UCSD-AML1 (cell line): Measurements from ENCODE around the gene ANKRD33B.
"Not testable (repeated sequence)": the region's sequence is repeated elsewhere in the genome, so short reads cannot be mapped to it uniquely, and the experiment has no call there.

Experiments
- DNase-seq: peaks from one replicate; lab custom pipeline; 2025; ENCODE audit not compliant: unreplicated experiment; lab: John Stamatoyannopoulos, UW

ANKRD33B gene

DNA sequence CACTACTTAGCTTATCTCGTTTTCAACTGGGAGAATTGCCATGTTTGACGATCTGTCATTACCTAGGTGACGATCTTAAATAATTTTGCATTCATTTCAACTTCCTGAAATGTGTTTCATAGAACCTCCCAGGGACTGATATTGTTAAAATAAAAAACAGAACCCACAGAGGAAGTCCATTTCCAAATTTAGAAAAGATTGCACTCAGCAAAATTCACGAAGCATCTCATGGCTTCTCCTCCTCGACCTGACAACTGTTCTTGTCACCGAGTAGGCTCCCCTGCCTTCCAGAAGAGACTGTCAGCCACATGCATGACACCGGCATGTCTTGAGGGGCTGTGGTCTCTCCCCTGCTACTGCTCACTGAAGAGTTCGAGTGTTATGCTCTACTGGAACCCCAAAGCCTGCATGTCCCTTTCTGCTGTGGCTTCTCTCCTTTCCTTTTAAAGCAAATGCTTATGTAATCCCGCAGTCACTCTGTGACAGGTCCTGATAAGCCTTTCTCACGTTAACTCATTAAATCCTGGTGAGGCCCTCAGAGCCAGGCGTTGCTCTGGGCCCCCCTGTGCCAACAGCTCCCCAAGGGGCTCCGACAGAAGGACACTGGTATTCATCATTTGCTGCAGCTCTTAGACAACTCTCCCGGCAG is 26.8 kb upstream of the ANKRD33B start:
- peak; percentile 58 for DNase-seq

DNA sequence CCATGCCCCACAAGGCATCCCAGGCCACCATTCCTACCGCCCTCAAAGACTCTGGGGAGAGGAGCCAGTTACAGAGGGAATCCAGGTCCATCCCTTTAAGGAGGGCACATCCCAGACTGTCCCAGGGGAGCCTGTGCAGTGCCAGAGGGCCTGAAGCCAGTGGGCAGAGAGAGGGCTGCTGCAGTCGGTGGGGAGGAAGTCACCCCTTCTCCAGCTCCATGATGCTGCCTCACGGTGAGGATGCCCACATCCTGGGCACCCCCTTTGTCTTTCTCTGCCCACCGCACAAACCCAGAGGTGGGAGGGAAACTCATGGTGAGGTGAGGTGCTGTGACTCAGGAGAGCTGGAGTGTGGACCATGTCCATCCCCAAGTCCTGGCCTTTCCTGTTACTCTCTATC is 26.2 kb upstream of the ANKRD33B start:
- DNase-seq: no peak

DNA sequence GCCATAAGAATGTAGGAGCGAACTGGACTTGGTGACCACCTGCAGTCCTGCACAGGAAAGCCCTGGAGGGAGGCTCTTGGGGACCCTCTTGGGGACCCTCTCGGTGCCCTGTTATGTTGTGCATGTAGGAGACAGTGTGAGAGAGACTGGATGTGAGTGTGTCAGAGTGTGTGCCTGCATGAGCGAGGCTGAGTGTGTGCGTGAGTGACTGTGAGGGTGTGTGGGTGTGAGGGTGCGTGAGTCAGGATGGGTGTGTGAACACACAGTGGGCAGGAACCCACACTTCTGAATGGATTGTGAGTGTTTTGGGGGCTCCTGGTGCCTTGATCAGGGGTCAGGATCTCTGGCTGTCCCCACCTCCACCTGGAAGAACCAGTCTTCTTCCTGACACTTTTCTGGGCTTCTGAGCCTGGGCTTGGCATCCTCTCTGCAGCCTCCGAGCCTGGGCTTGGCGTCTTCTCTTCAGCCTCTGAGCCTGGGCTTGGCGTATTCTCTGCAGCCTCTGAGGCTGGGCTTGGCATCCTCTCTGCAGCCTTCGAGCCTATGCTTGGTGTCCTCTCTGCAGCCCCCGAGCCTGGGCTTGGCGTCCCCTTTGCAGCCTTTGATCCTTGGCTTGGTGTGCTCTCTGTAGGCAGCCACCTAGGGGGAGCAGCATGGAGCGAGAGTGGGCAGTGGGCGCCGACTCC is 25.6 kb upstream of the ANKRD33B start:
- DNase-seq: no peak

DNA sequence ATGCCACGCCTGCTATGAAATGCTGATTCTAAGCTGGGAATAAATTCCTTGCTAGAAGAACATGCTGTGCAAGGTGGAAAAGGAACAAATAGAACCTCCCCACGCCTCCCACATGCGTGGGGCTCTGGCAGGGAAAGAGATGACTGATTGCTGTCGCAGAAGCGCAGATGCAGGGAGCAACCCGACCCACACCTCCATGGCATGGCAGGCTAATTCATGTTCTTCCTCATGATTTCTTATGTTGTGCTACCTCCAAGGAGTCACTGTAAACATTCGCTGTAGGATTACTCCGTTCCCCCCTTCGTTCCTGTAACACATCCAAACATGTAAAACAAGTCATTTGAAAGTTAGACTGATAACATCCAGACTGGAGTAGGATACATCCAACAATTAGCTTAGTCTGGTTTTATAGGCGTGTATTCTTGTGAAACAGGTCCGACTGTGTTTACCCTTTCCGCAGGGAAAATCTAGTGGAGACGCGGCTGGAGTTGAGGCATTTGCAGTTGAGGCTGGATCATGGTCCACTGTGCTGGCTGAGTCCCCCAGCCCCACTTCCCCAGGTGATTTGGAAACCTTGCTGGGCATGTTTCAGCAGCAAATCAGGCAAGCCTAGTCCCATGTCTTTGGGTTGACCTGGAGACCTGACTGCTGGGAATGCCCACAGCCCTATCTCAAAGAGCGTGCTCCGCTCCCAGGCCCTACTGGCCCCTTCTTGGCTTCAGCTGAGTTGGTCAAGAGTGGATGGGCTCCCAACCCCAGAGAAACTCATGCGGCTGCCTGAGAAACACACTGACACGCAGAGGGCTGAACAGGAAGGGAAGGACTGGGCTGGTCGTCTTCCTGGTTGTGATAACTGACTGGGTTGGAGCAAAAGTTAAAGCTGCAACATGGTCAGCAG is 24.8 kb upstream of the ANKRD33B start:
- no peak for DNase-seq

DNA sequence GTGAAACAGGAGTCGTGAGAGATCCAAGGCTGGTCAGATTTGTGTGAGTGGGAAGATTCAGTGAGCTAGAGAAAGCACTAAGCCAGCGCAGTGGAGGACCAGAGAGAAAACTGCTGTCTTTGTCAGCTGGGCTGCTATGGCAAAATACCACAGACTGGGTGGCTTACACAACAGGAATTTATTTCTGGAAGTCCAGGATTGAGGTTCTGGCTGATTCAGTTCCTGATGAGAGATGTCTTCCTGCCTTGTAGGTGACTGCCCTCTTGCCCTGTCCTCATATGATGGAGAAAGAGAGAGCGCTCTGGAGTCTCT is 24.2 kb upstream of the ANKRD33B start:
- no peak for DNase-seq

DNA sequence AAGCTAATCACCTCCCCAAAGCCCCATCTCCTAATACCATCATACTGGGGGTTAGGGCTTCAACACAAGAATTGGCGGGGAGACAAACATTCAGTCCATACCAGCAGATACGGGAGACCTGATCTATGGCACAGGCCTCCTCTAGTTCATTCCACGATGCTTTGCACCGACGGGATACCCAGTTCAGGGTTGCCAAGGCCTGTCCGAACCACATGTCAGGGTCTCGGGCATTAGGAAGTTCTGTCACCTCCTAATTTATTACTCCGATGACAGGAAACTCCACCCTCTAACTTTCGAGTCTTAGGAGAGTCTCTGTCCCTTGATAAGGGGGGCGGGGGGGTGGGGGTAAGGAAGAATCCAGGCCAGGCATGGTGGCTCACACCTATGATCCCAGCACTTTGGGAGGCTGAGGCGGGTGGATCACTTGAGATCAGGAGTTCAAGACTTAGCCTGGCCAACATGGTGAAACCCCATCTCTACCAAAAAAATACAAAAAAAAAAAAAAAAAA is 23.8 kb upstream of the ANKRD33B start:
- no peak for DNase-seq

DNA sequence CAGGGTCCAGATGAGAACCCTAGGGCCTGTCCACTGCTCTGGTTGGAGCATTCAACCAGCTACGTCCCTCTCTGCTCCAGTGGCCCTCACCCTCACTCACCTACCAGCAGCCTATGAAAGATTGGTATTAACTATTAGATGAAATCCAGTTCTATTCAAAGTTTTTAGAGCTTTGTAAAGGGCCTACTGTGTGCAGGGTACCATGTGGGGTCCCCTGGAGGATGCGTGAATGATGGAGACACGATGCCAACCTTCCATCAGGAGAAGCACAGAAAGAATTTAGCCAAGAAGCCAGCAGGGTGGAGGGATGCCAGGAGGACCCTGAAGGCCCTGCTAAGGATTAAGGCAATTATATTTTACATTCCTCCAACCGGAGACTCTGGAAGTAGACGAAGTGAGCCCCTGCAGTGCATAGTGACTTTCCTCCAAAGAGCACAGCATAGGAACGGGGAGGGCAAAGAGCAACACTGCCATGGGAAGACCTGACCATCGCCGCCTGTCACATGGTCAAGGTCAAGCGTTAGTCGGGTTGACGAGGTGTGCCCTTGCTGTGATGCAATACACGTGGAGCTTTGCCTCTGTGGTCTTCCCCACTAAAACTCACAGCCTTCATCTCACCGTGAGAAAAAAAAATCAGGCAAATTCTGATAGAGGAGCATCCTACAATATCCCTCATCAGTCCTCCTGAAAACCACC is 22.8 kb upstream of the ANKRD33B start:
- no peak for DNase-seq

DNA sequence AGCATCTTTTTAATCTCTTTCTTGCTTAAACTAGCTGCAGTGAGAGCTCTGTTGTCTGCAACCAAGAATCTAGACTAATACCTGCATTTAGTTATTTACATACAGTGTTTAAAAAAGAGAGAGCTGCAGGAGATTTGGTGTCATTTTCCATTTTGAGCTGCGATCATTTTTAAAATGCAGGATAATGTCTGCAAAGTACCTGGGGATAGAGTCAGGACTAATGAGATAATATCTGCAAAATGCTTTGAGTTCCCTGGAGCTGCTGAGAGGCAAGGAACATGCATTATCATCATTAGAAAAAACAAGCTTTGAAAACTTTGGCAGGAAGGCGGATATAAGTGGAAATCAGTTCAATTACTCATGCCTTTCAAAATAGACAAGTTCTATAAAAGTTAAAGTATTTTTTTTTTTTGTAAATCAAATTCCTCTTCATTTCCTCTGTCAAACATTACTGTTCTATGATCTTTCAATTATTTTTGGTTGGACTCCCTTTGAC is 21.8 kb upstream of the ANKRD33B start:
- no peak for DNase-seq

DNA sequence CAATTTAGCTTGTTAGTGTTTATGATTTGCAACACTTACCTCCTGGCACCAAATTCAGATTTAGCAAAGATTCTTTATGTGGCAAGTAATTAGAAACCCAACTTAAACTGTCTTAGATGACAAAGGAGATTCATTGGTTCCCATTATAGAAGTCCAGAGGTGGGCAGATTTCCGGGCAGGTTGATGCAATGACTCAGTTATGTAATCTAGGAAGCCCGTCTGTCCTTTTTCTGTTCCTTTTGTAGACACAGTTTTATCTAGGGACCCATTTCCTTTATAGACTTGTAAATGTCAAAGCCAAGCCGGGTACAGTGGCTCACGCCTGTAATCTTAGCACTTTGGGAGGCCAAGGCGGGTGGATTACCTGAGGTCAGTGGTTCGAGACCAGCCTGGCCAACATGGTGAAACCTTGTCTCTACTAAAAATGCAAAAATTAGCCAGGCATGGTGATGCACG is 20.3 kb upstream of the ANKRD33B start:
- DNase-seq: no peak

DNA sequence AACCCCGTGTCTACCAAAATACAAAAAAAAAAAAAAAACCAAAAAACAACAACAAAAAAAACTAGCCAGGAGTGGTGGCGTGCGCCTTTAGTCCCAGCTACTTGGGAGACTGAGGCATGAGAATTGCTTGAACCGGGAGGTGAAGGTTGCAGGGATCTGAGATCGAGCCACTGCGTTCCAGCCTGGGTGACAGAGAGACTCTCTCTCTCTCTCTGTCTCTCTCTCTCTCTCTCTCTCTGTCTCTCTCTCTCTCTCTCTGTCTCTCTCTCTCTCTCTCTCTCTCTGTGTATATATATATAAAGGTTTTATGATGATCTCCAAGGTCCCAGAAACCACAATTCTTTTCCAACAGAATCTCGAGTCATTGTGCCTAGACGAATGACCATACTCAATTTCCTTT is 18.8 kb upstream of the ANKRD33B start:
- DNase-seq: no peak

DNA sequence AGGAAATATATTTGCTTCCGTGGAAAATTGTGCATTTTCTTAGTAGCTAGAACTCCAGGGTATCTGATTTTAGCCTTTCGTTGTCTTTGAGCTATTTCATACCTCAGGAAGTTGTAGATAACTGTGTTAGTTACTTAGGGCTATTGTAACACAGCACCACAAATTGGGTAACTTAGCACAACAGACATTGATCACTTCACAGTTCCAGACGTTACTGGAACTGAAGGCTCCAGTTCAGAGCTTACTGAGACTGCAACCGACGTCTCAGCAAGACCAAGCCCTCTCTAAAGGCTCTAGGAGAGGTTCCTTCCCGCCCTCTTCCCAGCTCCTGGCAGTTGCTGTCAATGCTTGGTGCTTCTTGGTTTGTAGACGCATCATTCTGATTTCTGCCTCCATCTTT is 17.7 kb upstream of the ANKRD33B start:
- no peak for DNase-seq

DNA sequence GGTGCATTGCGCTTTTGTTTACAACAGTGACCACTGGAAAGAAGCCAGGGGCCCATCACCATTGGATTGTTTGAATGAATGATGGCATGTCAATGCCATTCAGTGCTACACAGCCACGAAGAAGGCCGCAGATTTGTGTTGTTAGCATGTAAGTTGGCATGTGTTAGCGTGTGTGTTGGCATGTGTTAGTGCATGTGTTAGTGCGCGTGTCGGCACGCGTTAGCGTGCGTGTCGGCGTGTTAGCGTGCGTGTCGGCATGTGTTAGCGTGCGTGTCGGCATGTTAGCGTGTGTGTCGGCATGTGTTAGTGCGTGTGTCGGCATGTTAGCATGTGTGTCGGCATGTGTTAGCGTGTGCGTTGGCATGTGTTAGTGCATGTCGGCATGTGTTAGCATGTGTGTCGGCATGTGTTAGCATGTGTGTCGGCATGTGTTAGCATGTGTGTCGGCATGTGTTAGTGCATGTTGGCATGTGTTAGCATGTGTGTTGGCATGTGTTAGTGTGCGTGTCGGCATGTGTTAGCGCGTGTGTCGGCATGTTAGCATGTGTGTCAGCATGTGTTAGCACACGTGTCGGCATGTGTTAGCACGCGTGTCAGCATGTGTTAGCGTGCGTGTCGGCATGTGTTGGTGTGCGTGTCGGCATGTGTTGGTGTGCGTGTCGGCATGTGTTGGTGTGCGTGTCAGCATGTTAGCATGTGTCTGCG is 15.3 kb upstream of the ANKRD33B start:
- no peak for DNase-seq

DNA sequence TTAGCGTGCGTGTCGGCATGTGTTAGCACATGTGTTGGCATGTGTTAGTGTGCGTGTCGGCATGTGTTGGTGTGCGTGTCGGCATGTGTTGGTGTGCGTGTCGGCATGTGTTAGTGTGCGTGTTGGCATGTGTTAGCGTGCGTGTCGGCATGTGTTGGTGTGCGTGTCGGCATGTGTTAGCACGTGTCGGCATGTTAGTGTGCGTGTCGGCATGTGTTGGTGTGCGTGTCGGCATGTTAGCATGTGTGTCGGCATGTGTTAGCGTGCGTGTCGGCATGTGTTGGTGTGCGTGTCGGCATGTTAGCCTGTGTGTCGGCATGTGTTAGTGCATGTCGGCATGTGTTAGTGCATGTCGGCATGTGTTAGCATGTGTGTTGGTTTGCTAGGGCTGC is 14.8 kb upstream of the ANKRD33B start:
- DNase-seq: not testable (repeated sequence)

DNA sequence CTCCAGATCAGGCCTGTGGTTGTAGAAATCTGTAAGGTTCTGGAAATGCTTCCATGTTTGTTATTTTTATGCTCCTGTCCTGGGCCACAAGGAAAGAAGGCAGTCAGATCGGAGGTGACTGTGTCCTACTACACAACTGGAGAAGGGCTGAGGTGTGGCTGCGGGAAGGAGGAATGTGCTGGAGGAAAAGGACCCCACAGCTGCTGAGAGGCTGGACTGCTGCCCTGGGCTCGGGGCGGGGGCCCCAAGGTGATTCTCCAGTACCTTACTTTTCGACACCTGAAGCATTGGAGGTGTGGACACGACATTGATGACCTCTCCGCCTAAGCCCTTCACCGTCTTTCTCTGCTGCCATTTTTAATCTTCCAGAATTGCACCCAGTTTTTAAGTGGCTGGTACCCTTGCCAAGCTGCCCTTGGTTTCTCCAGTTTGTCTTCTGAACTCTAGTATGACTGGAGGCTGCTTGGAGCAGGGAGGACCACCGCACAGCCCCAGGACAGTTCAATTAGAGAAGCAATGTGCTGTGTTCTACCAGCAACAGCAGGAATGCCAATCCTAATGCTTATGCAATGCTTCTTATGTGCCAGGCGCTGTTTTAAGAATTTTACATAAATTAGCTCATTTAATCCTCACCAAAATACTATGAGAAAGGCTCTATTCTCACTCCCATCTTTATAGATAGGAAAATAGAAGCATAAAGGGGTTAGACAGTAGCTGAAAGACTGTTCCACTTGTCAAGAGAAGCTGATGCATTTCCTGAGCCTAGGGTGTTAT is 13.5 kb upstream of the ANKRD33B start:
- no peak for DNase-seq

DNA sequence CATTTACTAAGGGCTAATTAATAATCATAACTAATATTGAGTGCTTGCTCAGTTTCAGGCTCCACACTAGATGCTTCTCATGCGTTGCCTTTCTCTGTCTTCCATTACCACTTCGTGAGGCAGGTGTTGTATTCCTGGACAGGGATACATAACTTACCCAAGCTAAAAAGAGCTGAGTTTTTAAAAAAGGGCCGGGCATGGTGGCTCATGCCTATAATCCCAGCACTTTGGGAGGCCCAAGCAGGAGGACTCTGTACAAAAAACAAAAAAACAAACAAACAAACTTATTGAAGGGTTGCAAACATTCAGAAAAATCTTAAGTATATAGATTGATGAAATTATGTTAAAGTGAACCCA is 12.1 kb upstream of the ANKRD33B start:
- DNase-seq: no peak

DNA sequence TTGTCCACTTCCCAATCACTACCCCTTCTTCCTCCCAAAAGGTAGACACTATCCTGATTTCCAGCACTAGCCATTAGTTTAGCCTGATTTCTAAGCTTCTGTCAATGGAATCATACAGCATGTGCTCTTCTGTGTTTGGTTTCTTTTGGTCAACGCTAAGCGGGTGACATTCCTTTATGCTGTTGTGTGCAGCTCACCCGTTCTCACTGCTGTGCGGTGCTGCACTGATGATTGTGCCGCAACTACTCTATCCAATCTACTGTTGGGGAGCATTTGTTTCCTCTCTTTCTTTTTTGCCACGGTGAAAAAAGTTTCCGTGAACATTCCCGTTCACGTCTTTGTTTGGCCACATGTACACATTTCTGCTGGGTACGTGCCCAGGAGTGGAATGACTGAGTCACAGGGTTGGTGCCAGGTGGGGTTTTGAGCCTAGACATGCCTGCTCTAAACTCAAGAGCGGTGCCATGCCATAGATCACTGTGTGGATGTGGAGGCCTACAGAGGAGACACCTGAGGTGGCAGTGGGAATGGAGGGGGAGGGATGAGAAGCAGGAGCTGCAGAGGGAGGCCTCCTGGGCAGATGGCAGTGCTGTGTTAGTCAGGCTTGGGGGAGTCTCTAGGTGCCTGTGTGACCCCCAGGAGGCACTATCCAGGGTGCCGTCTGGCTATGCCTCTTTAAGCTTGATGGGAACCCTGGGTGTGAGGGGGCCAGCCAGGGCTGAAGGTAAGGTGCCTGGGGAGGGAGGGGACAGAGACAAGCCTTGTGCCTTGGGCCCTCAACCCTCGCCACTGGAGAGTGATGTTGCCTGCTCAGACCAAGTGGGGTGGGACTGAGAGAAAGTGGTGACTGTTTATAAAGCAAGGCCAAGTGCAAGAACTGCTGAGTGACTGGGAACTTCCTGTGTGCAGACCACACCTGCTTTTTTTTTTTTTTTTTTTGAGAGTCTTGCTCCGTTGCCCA is 11.4 kb upstream of the ANKRD33B start:
- no peak for DNase-seq

DNA sequence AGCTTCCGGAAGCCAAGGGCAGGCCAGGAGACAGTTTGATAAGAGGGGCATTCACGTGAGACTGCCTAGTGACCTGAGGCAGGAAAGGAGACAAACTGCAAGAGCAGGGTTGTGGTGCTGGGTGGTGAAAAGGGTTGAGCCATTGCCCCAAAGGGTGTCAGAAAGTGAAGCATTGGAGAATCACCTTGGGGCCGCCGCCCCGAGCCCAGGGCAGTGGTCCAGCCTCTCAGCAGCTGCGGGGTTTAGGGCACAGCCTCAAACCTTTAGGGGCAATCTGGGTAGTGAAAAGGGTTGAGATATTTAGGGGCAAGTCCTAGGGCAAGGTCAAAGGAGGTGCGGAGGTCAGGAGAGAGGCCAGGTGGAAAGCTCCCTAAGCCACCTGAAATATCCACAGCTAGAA is 10.4 kb upstream of the ANKRD33B start:
- no peak for DNase-seq

DNA sequence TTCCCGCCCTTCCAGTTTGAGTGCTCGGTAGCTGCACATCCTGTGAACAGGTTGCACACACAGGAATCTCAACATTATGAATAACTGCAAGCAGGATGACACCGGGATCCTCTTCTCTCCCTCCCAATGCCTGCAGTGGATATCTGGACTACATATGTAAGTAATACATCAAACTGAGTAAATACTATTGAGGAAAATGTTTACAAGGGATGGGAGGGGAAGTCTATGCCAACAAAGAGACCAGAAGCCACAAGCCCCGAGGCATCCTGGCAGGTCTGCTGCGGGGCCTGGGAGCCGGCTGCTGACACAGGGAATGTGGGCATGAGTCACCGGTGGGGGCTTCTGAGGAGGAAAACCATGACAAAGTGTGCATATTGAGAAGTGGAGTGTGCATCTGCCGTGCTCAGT is 8.6 kb upstream of the ANKRD33B start:
- DNase-seq: no peak
